Fibroblast of pulmonary artery (primary cell): ENCODE measurements around the gene GRHPR.

Experiments
- DNase-seq: peaks from one replicate; pipeline ENCODE4 v3.0.0-alpha.2; 2010; ENCODE audit warnings: low read depth
- H3K4me3 ChIP-seq: replicated peaks from 2 replicates; pipeline ENCODE4 v1.5.1; 2011; ENCODE audit warnings: low read depth, mild to moderate bottlenecking, control low read depth, low read length, moderate library complexity
- CTCF ChIP-seq: IDR thresholded peaks from 2 replicates; pipeline ENCODE4 v1.5.1; 2011; ENCODE audit warnings: mild to moderate bottlenecking, control low read depth, low read length, inconsistent platforms; ENCODE audit errors: missing control alignments

The GRHPR gene

GRCh38 chr9:37437010-37437409 lies 14.5 kb downstream of the GRHPR start:
- no peak for DNase-seq
- H3K4me3 ChIP-seq: no peak overlapping the region
- TF ChIP-seq CTCF: no peak

DNA sequence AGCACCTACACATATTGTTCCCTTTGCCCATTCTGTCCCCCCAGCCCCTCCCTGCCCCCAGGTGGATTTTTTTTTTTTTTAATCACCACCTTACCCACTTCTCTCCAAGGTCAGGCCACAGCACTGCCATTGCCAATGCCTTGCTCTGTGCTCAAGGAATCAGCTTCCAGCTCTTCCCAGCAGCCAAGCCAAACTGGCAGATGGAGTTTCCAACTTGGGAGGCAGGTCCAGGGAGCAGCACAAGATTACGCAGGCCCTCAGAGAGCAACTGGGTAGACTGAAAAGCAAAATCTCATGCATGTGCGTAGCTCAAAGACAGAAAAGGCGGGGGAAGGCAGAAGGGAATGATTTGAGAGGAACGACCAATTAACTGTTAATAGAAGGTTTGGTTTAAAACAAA lies 15.1 kb downstream of the GRHPR start:
- no peak overlapping the region for H3K4me3 ChIP-seq
- DNase-seq: no peak
- no peak for TF ChIP-seq CTCF

DNA sequence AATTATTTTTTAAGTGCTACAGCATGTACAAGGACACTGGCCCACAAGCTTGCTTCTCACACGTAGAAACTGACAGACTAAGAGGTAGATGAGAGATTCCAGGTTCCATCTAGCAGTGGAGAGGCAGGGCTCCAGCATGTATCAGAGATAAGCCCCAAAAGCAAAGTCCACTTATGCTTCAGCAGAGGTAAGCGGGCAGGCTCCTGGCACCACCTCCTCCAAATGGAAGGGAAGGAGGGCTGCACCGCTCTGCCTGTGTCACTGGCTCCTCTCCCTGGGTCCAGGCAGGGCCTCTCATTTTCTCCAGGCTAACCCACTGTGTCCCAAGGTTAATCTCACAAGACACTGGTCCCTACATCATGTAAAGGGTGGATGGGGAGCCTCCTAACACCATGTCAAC lies 15.9 kb downstream of the GRHPR start:
- TF ChIP-seq CTCF: no peak
- no peak overlapping the region for H3K4me3 ChIP-seq
- no peak for DNase-seq

DNA sequence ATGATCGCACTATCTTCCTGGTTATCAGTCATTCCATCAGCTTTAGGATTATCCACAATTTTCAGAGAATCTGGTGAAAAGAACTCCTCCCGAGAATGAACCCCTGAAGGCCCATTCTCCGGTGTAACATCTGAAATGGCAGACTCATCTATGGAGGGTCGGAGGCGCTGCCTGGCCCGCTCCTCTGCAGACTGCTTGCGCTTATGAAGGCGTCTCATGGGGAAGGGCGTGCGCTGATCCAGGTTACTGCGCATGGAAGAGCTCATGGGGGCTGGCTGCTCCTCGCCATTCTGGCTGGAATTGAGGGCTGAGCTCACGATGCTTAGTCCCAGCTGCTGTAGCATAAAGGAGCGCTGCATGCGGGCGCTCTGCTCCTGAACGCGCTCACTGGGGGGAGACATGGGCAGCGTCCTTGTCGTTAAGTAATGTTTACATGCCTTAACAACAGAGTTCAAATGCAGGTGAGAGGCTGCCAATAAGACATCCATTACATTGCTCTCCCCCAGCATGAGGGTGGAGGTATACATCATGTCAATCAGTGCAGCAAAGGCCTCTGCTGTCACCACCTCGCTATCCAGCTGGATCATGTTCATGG lies 19.4 kb downstream of the GRHPR start:
- DNase-seq: no peak
- TF ChIP-seq CTCF: no peak
- H3K4me3 ChIP-seq: no peak overlapping the region

GRCh38 chr9:37442556-37442955 lies 20.1 kb downstream of the GRHPR start:
- no peak for TF ChIP-seq CTCF
- no peak for DNase-seq
- no peak overlapping the region for H3K4me3 ChIP-seq

GRCh38 chr9:37443566-37443965 lies 21.1 kb downstream of the GRHPR start:
- no peak overlapping the region for H3K4me3 ChIP-seq
- no peak for TF ChIP-seq CTCF
- no peak for DNase-seq

DNA sequence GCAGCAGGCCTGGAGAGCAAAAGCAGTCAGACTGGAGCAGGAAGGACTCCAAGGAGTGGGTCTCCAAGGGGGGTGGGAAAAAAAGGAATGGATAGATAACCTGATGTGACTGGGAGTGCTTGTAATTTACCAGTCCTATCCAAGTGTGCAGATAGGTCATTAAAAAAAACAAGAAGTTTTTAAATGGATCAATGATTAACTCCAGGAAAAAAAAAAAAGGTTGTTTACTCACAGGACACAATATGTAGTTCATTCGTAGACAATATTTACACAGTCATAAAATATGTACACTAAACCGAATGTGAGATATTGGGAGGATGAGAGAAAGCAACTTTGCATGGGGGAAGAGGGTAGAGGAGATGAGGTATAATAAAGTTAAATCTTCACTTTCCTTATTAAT lies 22.4 kb downstream of the GRHPR start:
- no peak for DNase-seq
- no peak overlapping the region for H3K4me3 ChIP-seq
- TF ChIP-seq CTCF: no peak
